ENCODE results near the gene CEP126. TPM values are rescaled to one million over a fixed set of nuclear protein-coding genes. Genes with fewer than 3 reads are reported as not detected.

Gene CEP126
- total RNA-seq, 1 donor from 2014 or later, result 9.4 TPM

DNA sequence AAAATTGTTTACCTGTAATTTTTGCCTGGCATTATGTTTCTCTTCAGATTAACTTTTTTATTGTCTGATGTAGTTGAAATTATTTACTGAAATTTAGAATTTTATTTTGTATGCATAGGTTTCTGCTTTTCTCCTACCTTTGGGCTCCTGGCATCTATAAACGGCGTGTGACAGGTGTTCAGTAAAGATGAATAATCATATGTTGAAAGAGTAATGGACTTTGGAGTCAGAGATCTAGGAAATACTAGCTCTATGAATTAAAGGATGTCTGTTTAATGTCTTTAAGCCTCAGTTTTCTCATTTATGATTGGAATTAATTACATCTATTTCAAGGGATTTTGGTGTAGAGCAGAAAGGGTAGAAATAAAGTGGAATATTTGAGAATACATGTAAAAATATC lies 8.7 kb downstream of the CEP126 start:
- peaks cover 1% of the 10 kb centered on the region for H3K27me3 Mint-ChIP-seq (ENCODE audit: unreplicated experiment)
- no peaks in the 10 kb centered on the region for H3K36me3 Mint-ChIP-seq (ENCODE audit: low read depth, unreplicated experiment)
- H3K4me1 Mint-ChIP-seq (ENCODE audit: unreplicated experiment), result no peaks in the 10 kb centered on the region
- no peak overlapping the region for H3K27ac Mint-ChIP-seq (ENCODE audit: unreplicated experiment)
- no peaks in the 10 kb centered on the region for H3K9me3 Mint-ChIP-seq (ENCODE audit: unreplicated experiment)
- TF ChIP-seq, protein P1, sequence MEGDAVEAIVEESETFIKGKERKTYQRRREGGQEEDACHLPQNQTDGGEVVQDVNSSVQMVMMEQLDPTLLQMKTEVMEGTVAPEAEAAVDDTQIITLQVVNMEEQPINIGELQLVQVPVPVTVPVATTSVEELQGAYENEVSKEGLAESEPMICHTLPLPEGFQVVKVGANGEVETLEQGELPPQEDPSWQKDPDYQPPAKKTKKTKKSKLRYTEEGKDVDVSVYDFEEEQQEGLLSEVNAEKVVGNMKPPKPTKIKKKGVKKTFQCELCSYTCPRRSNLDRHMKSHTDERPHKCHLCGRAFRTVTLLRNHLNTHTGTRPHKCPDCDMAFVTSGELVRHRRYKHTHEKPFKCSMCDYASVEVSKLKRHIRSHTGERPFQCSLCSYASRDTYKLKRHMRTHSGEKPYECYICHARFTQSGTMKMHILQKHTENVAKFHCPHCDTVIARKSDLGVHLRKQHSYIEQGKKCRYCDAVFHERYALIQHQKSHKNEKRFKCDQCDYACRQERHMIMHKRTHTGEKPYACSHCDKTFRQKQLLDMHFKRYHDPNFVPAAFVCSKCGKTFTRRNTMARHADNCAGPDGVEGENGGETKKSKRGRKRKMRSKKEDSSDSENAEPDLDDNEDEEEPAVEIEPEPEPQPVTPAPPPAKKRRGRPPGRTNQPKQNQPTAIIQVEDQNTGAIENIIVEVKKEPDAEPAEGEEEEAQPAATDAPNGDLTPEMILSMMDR (IDR thresholded peaks at IDR 0.05; ENCODE audit: unreplicated experiment), result no peak
- DNase-seq (ENCODE audit: low spot score), result no peak
- no peak overlapping the region for H3K4me3 Mint-ChIP-seq (ENCODE audit: unreplicated experiment)

DNA sequence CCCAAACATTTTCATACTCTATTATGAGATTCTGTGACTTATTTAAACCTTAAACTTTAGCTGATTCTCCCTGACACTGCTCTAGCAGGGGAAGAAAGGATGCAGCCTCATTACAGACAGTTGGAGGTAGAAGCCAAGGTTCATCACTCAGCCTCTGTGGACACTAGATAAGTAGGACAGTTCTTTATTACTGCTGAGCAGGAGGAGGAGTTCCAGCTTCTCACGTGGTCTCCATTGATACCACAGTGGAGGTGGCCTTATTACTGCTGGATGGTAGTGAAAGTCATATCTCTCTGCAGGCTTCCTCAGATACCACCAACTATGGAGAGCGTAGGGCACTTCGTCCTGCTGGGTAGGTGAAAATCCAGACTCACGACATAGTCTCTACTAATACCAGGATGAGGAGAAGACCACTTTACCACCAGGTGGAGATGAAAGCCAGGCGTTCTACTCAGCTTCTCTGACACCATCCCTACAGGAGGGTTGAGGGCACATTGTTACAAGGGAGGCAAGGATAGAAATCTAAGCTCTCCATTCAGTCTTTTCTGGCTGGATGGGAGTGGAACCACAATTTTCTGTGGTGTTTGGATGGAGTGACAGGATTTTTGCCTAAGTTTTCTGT lies 14.6 kb downstream of the CEP126 start:
- Mint-ChIP-seq H3K9me3 (ENCODE audit: unreplicated experiment) (no peaks in the 10 kb centered on the region), H3K27ac (ENCODE audit: unreplicated experiment) (no peak overlapping the region), H3K4me1 (ENCODE audit: unreplicated experiment) (no peaks in the 10 kb centered on the region), H3K36me3 (ENCODE audit: low read depth, unreplicated experiment) (no peaks in the 10 kb centered on the region), H3K4me3 (ENCODE audit: unreplicated experiment) (no peak overlapping the region), H3K27me3 (ENCODE audit: unreplicated experiment) (peaks cover 1% of the 10 kb centered on the region)
- DNase-seq (ENCODE audit: low spot score), result no peak
- TF ChIP-seq, protein P1 (IDR thresholded peaks at IDR 0.05; ENCODE audit: unreplicated experiment), result no peak

DNA sequence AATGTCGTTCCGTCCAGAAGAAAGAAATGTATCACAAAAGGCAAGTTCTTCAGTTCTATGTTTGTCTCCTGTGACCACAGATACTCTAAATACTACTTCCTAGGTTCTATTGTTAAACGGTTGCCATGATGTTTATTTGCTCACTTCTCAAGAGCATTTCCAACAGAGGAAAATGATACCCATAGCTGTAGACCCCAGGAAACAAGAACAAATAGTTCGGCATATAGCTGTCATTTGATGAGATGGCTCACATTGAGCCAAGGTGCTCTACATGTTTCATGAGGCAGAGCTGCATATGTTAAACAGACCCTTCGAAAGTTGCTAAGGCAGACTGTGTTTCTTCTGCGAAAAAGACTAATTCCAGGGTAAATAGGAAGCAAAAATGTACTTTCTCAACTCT lies 16.9 kb downstream of the CEP126 start:
- Mint-ChIP-seq H3K4me3 (ENCODE audit: unreplicated experiment) (no peak overlapping the region), H3K27ac (ENCODE audit: unreplicated experiment) (no peak overlapping the region), H3K36me3 (ENCODE audit: low read depth, unreplicated experiment) (no peaks in the 10 kb centered on the region), H3K9me3 (ENCODE audit: unreplicated experiment) (no peaks in the 10 kb centered on the region), H3K4me1 (ENCODE audit: unreplicated experiment) (no peaks in the 10 kb centered on the region), H3K27me3 (ENCODE audit: unreplicated experiment) (no peaks in the 10 kb centered on the region)
- no peak for DNase-seq (ENCODE audit: low spot score)
- TF ChIP-seq, protein P1 (IDR thresholded peaks at IDR 0.05; ENCODE audit: unreplicated experiment), result no peak

DNA sequence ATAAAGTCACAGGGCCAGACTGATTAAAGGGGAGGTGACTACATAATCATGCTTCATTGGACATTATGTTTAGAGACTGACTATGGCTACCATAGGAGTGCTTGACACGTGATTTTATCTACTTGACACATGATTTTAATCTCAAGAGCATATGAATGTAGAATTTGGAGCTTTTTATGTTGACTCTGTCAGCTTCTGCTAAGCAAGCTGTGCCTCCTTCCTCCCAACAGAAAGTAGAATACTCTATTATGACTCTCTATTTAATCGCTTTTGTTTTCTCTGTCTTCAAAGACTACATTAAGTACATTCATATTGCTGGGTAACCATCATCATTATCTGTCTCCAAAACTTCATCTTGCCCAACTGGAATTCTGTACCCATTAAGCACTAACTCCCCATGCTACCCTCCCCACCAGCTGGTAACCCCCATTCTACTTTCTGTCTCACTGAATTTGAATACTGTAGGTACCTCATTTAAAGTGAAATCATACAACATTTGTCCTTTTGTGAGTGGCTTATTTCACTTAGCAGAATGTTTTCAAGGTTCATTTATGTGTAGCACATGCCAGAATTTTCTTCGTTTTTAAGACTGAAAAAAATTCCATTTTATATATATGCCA lies 26.2 kb downstream of the CEP126 start:
- TF ChIP-seq, protein P1 (IDR thresholded peaks at IDR 0.05; ENCODE audit: unreplicated experiment), result no peak
- Mint-ChIP-seq H3K4me3 (ENCODE audit: unreplicated experiment) (no peak overlapping the region), H3K9me3 (ENCODE audit: unreplicated experiment) (no peaks in the 10 kb centered on the region), H3K27me3 (ENCODE audit: unreplicated experiment) (no peaks in the 10 kb centered on the region), H3K4me1 (ENCODE audit: unreplicated experiment) (no peaks in the 10 kb centered on the region), H3K36me3 (ENCODE audit: low read depth, unreplicated experiment) (no peaks in the 10 kb centered on the region), H3K27ac (ENCODE audit: unreplicated experiment) (no peak overlapping the region)
- DNase-seq (ENCODE audit: low spot score), result no peak

DNA sequence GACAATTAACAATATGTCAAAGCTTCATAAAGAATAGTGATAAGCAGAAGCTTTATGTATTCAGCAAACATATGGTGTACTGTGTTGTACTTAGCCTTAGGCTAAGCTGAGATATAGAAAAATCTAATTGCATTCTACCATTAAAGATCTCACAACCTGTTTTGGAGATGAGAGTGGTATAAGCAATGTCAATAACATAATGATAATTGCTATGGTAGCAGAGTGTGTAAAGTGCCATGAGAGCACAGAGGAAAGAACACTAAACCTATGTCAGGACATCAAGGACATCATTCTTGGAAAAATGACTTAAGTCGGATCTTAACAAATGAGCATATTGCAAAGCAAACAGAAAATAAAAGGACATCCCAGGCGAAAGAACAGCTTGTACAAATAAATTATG lies 30.1 kb downstream of the CEP126 start:
- no peak overlapping the region for H3K4me3 Mint-ChIP-seq (ENCODE audit: unreplicated experiment)
- DNase-seq (ENCODE audit: low spot score), result no peak
- H3K4me1 Mint-ChIP-seq (ENCODE audit: unreplicated experiment), result no peaks in the 10 kb centered on the region
- H3K36me3 Mint-ChIP-seq (ENCODE audit: low read depth, unreplicated experiment), result no peaks in the 10 kb centered on the region
- H3K27me3 Mint-ChIP-seq (ENCODE audit: unreplicated experiment), result no peaks in the 10 kb centered on the region
- TF ChIP-seq, protein P1 (IDR thresholded peaks at IDR 0.05; ENCODE audit: unreplicated experiment), result no peak
- H3K27ac Mint-ChIP-seq (ENCODE audit: unreplicated experiment), result no peak overlapping the region
- H3K9me3 Mint-ChIP-seq (ENCODE audit: unreplicated experiment), result no peaks in the 10 kb centered on the region

All from endothelial cell (in vitro differentiated cells).